ENCODE measurements around the gene GBP6.

- TF ChIP-seq POLR2A (IDR thresholded peaks at IDR 0.05) (no peak), CTCF (IDR thresholded peaks at IDR 0.05) (no peak)
These were observed 14.1 kb downstream of the GBP6 start for GRCh38 chr1:89378001-89378400.
